HepG2 (cell line): ENCODE results near the gene CHMP6. TPM values are rescaled to one million over a fixed set of nuclear protein-coding genes. Genes with fewer than 3 reads are reported as not detected.

ENCODE experiments used
- AHR ChIP-seq: IDR thresholded peaks from 2 replicates; pipeline ENCODE4 v1.6.1; 2018; ENCODE audit warnings: missing genetic modification reagents, missing compliant biosample characterization
- ATRX ChIP-seq: sonication (generic); formaldehyde crosslinking; IDR thresholded peaks from 2 replicates; pipeline ENCODE4 v1.4.0; 2020; ENCODE audit warnings: missing genetic modification reagents, borderline replicate concordance
- FOXO1 ChIP-seq: sonication (generic); formaldehyde crosslinking; IDR thresholded peaks from 2 replicates; pipeline ENCODE4 v1.4.0; 2020; ENCODE audit warnings: missing genetic modification reagents
- GFI1 ChIP-seq: sonication (generic); formaldehyde crosslinking; IDR thresholded peaks from 2 replicates; pipeline ENCODE4 v1.5.0; 2020; ENCODE audit warnings: missing genetic modification reagents, mild to moderate bottlenecking, borderline replicate concordance
- GTF3A ChIP-seq: sonication (generic); formaldehyde crosslinking; conservative IDR thresholded peaks from 2 replicates; pipeline ENCODE4 v1.4.0; 2020; ENCODE audit warnings: mild to moderate bottlenecking, missing genetic modification reagents
- HES4 ChIP-seq: sonication (generic); formaldehyde crosslinking; IDR thresholded peaks from 2 replicates; pipeline ENCODE4 v1.9.0; 2021; ENCODE audit warnings: mild to moderate bottlenecking, missing genetic modification reagents, borderline replicate concordance
- HNRNPUL1 ChIP-seq: fragments of 200-400 bp; formaldehyde crosslinking; IDR thresholded peaks from 2 replicates; pipeline ENCODE4 v1.6.1; 2017; ENCODE audit warnings: low read depth, mild to moderate bottlenecking, low read length, moderate library complexity
- HOXD1 ChIP-seq: sonication (generic); formaldehyde crosslinking; IDR thresholded peaks from 2 replicates; pipeline ENCODE4 v1.5.0; 2020; ENCODE audit warnings: missing genetic modification reagents
- KDM4B ChIP-seq: sonication (generic); formaldehyde crosslinking; IDR thresholded peaks from 2 replicates; pipeline ENCODE4 v1.4.0; 2020; ENCODE audit warnings: missing genetic modification reagents
- KLF9 ChIP-seq: IDR thresholded peaks from 2 replicates; pipeline ENCODE4 v1.6.1; 2016; ENCODE audit warnings: low read depth
- LCORL ChIP-seq, 2 experiments: fragments of 450-650 bp in 1 of 2; sonication (generic) in 1 of 2; formaldehyde crosslinking in 1 of 2; IDR thresholded peaks; 2 replicates each; pipeline versions ENCODE4 v1.5.0 to v1.6.1; 2017 to 2020; ENCODE audit warnings: antibody characterized with exemption in 1 of 2, missing genetic modification reagents in 1 of 2
- MED8 ChIP-seq: sonication (generic); formaldehyde crosslinking; IDR thresholded peaks from 2 replicates; pipeline ENCODE4 v1.8.1; 2023; ENCODE audit warnings: mild to moderate bottlenecking, missing genetic modification reagents; ENCODE audit not compliant: insufficient replicate concordance
- MZF1 ChIP-seq: sonication (generic); formaldehyde crosslinking; IDR thresholded peaks from 2 replicates; pipeline ENCODE4 v1.8.1; 2023; ENCODE audit warnings: mild to moderate bottlenecking, missing genetic modification reagents, borderline replicate concordance
- NFKBIZ ChIP-seq: IDR thresholded peaks from 2 replicates; pipeline ENCODE4 v1.6.1; 2018; ENCODE audit warnings: missing genetic modification reagents, missing compliant biosample characterization
- SALL2 ChIP-seq: sonication (generic); formaldehyde crosslinking; IDR thresholded peaks from 2 replicates; pipeline ENCODE4 v1.8.1; 2023; ENCODE audit warnings: mild to moderate bottlenecking, missing genetic modification reagents, inconsistent platforms
- STAT5B ChIP-seq: sonication (generic); formaldehyde crosslinking; IDR thresholded peaks from 2 replicates; pipeline ENCODE4 v1.4.0; 2020; ENCODE audit warnings: missing genetic modification reagents
- ZNF264 ChIP-seq: sonication (generic); formaldehyde crosslinking; IDR thresholded peaks from 2 replicates; pipeline ENCODE4 v1.4.0; 2020; ENCODE audit warnings: missing genetic modification reagents
- ZNF552 ChIP-seq: sonication (generic); formaldehyde crosslinking; IDR thresholded peaks from 2 replicates; pipeline ENCODE4 v1.9.0; 2022; ENCODE audit warnings: missing genetic modification reagents, mild to moderate bottlenecking, borderline replicate concordance
- ZNF766 ChIP-seq: sonication (generic); formaldehyde crosslinking; IDR thresholded peaks from 2 replicates; pipeline ENCODE4 v1.5.0; 2020; ENCODE audit warnings: missing genetic modification reagents, borderline replicate concordance
- ZSCAN21 ChIP-seq: sonication (generic); formaldehyde crosslinking; IDR thresholded peaks from 2 replicates; pipeline ENCODE4 v1.8.0; 2022; ENCODE audit warnings: mild to moderate bottlenecking, missing genetic modification reagents, moderate library complexity, borderline replicate concordance
- polyA plus RNA-seq, 8 experiments: library from polyadenylated mRNA; depleted of rRNA in 3 of 8; stranded (reverse) in 7 of 8; unstranded in 1 of 8; fragments of >200 nt; fragmentation: Illumina TruSeq in 4 of 8; extraction: Trizol in 4 of 8; gene quantifications; 2 replicates each; pipeline versions ENCODE4 v1.2.1 to v1.2.3, GENCODE V29; 2011 to 2016; ENCODE audit warnings: low read depth in 4 of 8, missing spikeins in 1 of 8, mixed read lengths in 1 of 8; ENCODE audit not compliant: insufficient read depth in 1 of 8
- total RNA-seq, 5 experiments: library from RNA; depleted of rRNA; stranded (reverse); fragments of >200 nt; fragmentation: Illumina TruSeq; extraction: Trizol; gene quantifications; 2 replicates each; pipeline ENCODE4 v1.2.3, GENCODE V29; 2016; ENCODE audit warnings: low read depth in 1 of 5
- TF ChIP-seq, protein P1 (sequence below): sonication (generic); formaldehyde crosslinking; IDR thresholded peaks from 2 replicates; pipeline ENCODE4 v1.4.0; 2020; ENCODE audit warnings: missing genetic modification reagents, borderline replicate concordance
- TF ChIP-seq, protein P2 (sequence below): IDR thresholded peaks from 2 replicates; pipeline ENCODE4 v1.6.1; 2018; ENCODE audit warnings: missing genetic modification reagents, mild to moderate bottlenecking, missing compliant biosample characterization
- TF ChIP-seq, protein P3 (sequence below): sonication (generic); formaldehyde crosslinking; IDR thresholded peaks from 2 replicates; pipeline ENCODE4 v1.8.0; 2022; ENCODE audit warnings: missing genetic modification reagents, mild to moderate bottlenecking, inconsistent platforms, borderline replicate concordance
- TF ChIP-seq, protein P4 (sequence below): sonication (generic); formaldehyde crosslinking; IDR thresholded peaks from 2 replicates; pipeline ENCODE4 v1.4.0; 2020; ENCODE audit warnings: mild to moderate bottlenecking, missing genetic modification reagents

CHMP6 gene
- total and polyA plus RNA-seq, 2 of the 13 experiments (the other 11 are each of a cell fraction or from before 2014, with no cell fraction given): 11.1 to 24.2 TPM

DNA sequence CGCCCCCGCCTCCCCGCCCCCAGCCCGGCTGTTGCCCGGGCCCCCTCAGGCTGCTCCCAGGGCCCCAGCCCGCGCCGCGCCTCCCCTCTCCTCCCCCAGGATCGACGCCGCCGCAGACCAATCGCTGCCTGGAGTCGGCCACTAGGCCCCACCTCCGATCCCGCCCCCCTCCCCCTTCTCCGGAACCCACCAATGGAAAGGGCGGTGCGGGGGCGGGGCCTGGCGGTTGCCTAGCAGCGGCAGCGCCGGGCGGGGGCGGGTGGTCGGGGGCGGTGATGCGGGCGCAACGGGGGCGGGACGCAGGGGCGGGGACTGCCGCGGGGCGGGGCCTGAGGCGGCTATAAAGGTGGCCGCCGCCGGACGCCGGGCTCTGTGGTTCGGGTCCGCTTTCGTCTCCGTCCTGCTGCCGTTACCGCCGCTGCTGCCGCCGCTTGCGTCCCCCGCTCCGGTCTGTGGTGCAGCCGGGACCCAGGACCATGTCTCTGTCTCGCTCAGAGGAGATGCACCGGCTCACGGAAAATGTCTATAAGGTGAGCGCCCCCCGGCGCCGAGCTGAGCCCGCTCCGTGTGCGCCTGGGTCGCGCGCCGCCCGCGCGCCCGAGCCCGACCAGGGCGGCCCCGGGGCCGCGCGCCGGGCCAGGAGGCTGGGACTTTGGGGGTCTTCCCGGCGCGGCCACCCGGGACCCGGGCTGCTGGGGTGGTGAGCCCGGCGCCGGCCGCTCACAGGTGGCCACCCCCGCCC, 43.3 kb downstream of the CHMP6 start, which contains the start of gene BAIAP2 (continued):
- TF ChIP-seq KLF9 (CRISPR knock-in tag) (0 out of 2 replicates have a peak, but pooled peaks have one; percentile 38), AHR (CRISPR knock-in tag) (peak; percentile 51; the same call in 1 of the 2 replicates), SALL2 (CRISPR knock-in tag) (peak; percentile 65; the same call in 1 of the 2 replicates), HES4 (CRISPR knock-in tag) (peak; percentile 53), FOXO1 (CRISPR knock-in tag) (peak; percentile 40; the same call in 1 of the 2 replicates), NFKBIZ (CRISPR knock-in tag) (no peak), STAT5B (CRISPR knock-in tag) (peak; percentile 73; the same call in 1 of the 2 replicates), ZSCAN21 (CRISPR knock-in tag) (peak; percentile 84), ZNF766 (CRISPR knock-in tag) (peak; percentile 50; the same call in 1 of the 2 replicates), KDM4B (CRISPR knock-in tag) (peak; percentile 87), ZNF552 (CRISPR knock-in tag) (0 out of 2 replicates have a peak, but pooled peaks have one; percentile 41), ATRX (CRISPR knock-in tag) (no peak), GTF3A (no peak), MZF1 (peak; percentile 81; the same call in 1 of the 2 replicates), HNRNPUL1 (no peak), GFI1 (no peak), LCORL (IDR thresholded peaks at IDR 0.05) (no peak), LCORL (CRISPR knock-in tag; IDR thresholded peaks at IDR 0.05) (peak; percentile 24; the same call in 1 of the 2 replicates), MED8 (peak; percentile 48), HOXD1 (CRISPR knock-in tag) (peak; percentile 70), ZNF264 (CRISPR knock-in tag) (0 out of 2 replicates have a peak, but pooled peaks have one; percentile 17)
- TF ChIP-seq, protein P1, sequence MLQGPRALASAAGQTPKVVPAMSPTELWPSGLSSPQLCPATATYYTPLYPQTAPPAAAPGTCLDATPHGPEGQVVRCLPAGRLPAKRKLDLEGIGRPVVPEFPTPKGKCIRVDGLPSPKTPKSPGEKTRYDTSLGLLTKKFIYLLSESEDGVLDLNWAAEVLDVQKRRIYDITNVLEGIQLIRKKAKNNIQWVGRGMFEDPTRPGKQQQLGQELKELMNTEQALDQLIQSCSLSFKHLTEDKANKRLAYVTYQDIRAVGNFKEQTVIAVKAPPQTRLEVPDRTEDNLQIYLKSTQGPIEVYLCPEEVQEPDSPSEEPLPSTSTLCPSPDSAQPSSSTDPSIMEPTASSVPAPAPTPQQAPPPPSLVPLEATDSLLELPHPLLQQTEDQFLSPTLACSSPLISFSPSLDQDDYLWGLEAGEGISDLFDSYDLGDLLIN (CRISPR knock-in tag): peak; percentile 39; the same call in 1 of the 2 replicates
- TF ChIP-seq, protein P2, sequence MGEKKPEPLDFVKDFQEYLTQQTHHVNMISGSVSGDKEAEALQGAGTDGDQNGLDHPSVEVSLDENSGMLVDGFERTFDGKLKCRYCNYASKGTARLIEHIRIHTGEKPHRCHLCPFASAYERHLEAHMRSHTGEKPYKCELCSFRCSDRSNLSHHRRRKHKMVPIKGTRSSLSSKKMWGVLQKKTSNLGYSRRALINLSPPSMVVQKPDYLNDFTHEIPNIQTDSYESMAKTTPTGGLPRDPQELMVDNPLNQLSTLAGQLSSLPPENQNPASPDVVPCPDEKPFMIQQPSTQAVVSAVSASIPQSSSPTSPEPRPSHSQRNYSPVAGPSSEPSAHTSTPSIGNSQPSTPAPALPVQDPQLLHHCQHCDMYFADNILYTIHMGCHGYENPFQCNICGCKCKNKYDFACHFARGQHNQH (CRISPR knock-in tag): peak; percentile 51; the same call in 1 of the 2 replicates
- TF ChIP-seq, protein P3, sequence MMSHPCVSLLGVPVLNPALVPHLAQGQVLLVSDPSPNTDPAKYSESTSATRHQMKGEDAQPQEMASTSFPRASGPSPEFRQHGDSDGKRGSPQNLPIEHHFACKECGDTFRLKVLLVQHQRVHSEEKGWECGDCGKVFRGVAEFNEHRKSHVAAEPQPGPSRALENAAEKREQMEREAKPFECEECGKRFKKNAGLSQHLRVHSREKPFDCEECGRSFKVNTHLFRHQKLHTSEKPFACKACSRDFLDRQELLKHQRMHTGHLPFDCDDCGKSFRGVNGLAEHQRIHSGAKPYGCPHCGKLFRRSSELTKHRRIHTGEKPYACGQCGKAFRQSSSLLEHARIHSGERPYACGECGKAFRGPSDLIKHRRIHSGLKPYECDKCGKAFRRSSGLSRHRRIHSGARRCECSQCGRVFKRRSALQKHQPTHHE (CRISPR knock-in tag): no peak
- TF ChIP-seq, protein P4, sequence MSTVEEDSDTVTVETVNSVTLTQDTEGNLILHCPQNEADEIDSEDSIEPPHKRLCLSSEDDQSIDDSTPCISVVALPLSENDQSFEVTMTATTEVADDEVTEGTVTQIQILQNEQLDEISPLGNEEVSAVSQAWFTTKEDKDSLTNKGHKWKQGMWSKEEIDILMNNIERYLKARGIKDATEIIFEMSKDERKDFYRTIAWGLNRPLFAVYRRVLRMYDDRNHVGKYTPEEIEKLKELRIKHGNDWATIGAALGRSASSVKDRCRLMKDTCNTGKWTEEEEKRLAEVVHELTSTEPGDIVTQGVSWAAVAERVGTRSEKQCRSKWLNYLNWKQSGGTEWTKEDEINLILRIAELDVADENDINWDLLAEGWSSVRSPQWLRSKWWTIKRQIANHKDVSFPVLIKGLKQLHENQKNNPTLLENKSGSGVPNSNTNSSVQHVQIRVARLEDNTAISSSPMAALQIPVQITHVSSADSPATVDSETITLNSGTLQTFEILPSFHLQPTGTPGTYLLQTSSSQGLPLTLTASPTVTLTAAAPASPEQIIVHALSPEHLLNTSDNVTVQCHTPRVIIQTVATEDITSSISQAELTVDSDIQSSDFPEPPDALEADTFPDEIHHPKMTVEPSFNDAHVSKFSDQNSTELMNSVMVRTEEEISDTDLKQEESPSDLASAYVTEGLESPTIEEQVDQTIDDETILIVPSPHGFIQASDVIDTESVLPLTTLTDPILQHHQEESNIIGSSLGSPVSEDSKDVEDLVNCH (CRISPR knock-in tag): no peak
